ENCODE results near the gene ATF4. TPM values are rescaled to one million over a fixed set of nuclear protein-coding genes. Genes with fewer than 3 reads are reported as not detected.

ATF4 gene
- polyA plus RNA-seq, 5 donors = 321 to 366 (median 329) TPM

GRCh38 chr22:39556970-39557841 is 36.8 kb downstream of the ATF4 start:
- no peak for DNase-seq

GRCh38 chr22:39558254-39558727 is 37.9 kb downstream of the ATF4 start:
- DNase-seq = no peak

- no peak for DNase-seq
These were observed 38.6 kb downstream of the ATF4 start for GRCh38 chr22:39558950-39559349.

GRCh38 chr22:39559456-39560105 is 39.2 kb downstream of the ATF4 start:
- DNase-seq = no peak

- no peak for DNase-seq
These were observed 39.8 kb downstream of the ATF4 start for GRCh38 chr22:39560127-39560526.

GRCh38 chr22:39562839-39563489 is 42.6 kb downstream of the ATF4 start:
- DNase-seq = no peak

- no peak for DNase-seq
These were observed 43.4 kb downstream of the ATF4 start for GRCh38 chr22:39563571-39564428.

- no peak for DNase-seq
These were observed 45.1 kb downstream of the ATF4 start for GRCh38 chr22:39565414-39565944.

- no peak for DNase-seq
These were observed 47.0 kb downstream of the ATF4 start for GRCh38 chr22:39567135-39567946.

GRCh38 chr22:39568278-39568981 is 48.1 kb downstream of the ATF4 start:
- no peak for DNase-seq

GRCh38 chr22:39569066-39569465 is 48.7 kb downstream of the ATF4 start:
- DNase-seq = no peak

- no peak for DNase-seq
These were observed 49.9 kb downstream of the ATF4 start for GRCh38 chr22:39570226-39570625.

- no peak for DNase-seq
These were observed 50.3 kb downstream of the ATF4 start, which contains the start of gene CACNA1I for GRCh38 chr22:39570665-39571064. Gene CACNA1I (plus strand): TSS chr22:39570753. CDS start chr22:39570753, 0 bp downstream.

- no peak for DNase-seq
These were observed 51.2 kb downstream of the ATF4 start for GRCh38 chr22:39571538-39571937.

Other genes with a start within 250 kb of the ATF4 start
- 1,000 to 10,000 TPM; 3,307 to 4,039 (median 3,557) TPM for gene RPL3, start 200.9 kb upstream of the ATF4 start, polyA plus RNA-seq (ENCODE audit: insufficient read depth in 1 of 5, insufficient read length in 5 of 5, low replicate concordance in 1 of 5)
- gene SYNGR1, start 170.6 kb upstream of the ATF4 start, polyA plus RNA-seq (ENCODE audit: insufficient read depth in 1 of 5, insufficient read length in 5 of 5, low replicate concordance in 1 of 5) = 10 to 100 TPM; 22.8 to 35.0 (median 27.6) TPM
- 10 to 100 TPM; 26.4 to 35.7 (median 32.2) TPM for gene TAB1, start 120.8 kb upstream of the ATF4 start, polyA plus RNA-seq (ENCODE audit: insufficient read depth in 1 of 5, insufficient read length in 5 of 5, low replicate concordance in 1 of 5)
- 10 to 100 TPM in 3 of 5 donors, 1 to 10 TPM in 2; 8.5 to 19.0 (median 15.3) TPM for gene MGAT3, start 63.5 kb upstream of the ATF4 start, polyA plus RNA-seq (ENCODE audit: insufficient read depth in 1 of 5, insufficient read length in 5 of 5, low replicate concordance in 1 of 5)
- 10 to 100 TPM; 21.3 to 28.3 (median 23.0) TPM for gene MIEF1, start 18.3 kb upstream of the ATF4 start, polyA plus RNA-seq (ENCODE audit: insufficient read depth in 1 of 5, insufficient read length in 5 of 5, low replicate concordance in 1 of 5)
- 10 to 100 TPM; 40.6 to 81.1 (median 49.7) TPM for gene RPS19BP1, start 12.2 kb downstream of the ATF4 start, polyA plus RNA-seq (ENCODE audit: insufficient read depth in 1 of 5, insufficient read length in 5 of 5, low replicate concordance in 1 of 5)
- under 1 TPM; 0.05 to 0.10 (median 0.09) TPM for gene CACNA1I, start 50.2 kb downstream of the ATF4 start, polyA plus RNA-seq (ENCODE audit: insufficient read depth in 1 of 5, insufficient read length in 5 of 5, low replicate concordance in 1 of 5)